ENCODE results near the gene BFSP2. TPM values are rescaled to one million over a fixed set of nuclear protein-coding genes. Genes with fewer than 3 reads are reported as not detected.
A peak's percentile ranks its signal among the peaks of the same experiment; 100 is the strongest.
"Not testable (repeated sequence)": the region's sequence is repeated elsewhere in the genome, so short reads cannot be mapped to it uniquely, and the experiment has no call there.

BFSP2 gene
- total and polyA plus RNA-seq, 2 of the 13 experiments (the other 11 are each of a cell fraction or from before 2014, with no cell fraction given) = not detected

DNA sequence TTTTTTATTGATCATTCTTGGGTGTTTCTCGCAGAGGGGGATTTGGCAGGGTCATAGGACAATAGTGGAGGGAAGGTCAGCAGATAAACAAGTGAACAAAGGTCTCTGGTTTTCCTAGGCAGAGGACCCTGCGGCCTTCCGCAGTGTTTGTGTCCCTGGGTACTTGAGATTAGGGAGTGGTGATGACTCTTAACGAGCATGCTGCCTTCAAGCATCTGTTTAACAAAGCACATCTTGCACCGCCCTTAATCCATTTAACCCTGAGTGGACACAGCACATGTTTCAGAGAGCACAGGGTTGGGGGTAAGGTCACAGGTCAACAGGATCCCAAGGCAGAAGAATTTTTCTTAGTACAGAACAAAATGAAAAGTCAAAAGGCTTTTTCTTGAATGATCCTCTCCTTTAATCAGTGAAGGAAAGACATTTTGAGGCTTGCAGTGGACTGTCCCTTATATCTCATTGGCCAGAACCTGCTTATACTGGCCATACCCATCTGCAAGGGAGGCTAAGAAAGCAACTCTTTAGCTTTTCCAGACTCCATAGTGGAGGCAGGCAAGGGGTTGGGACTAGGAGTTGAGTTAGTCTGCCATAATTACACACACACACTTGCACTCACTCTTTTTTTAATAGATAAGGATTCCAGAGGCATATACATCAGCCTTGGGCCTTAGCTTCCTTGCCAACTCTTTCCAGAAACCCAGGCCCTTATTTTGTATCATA lies 73.8 kb downstream of the BFSP2 start:
- H3K79me2 ChIP-seq (ENCODE audit: insufficient read depth, low read length); FAIRE-seq; POLR2A ChIA-PET; H3K9ac ChIP-seq (ENCODE audit: insufficient read depth, low read depth, low read length); ATAC-seq; BruUV-seq (replicated peaks); H3K36me3 ChIP-seq (replicated peaks in 1 of 2; ENCODE audit: control insufficient read depth in 1 of 2, insufficient read depth in 2 of 2, low read length in 2 of 2); intact Hi-C loops (cut with micrococcal nuclease; ENCODE audit: unreplicated experiment); H3K9me3 ChIP-seq (ENCODE audit: low read length); H3K4me2 ChIP-seq (ENCODE audit: low read depth, low read length); H2AFZ ChIP-seq (ENCODE audit: low read length); H4K20me1 ChIP-seq (ENCODE audit: insufficient read depth, low read length); H3K27ac ChIP-seq (ENCODE audit: extremely low read length, insufficient read depth, low read length); in situ Hi-C loops (cut with HindIII; ENCODE audit: extremely low pct_ligation_motif_present, low pct_unique_long_range_greater_than_20kb); H3K4me3 ChIP-seq (replicated peaks in 1 of 3; ENCODE audit: insufficient read depth in 1 of 3, low read depth in 2 of 3, low read length in 3 of 3); DNase-seq (ENCODE audit: low spot score); H3K27me3 ChIP-seq (ENCODE audit: control insufficient read depth in 1 of 2, insufficient read depth in 2 of 2, low read length in 2 of 2); CTCF ChIA-PET (ENCODE audit: low intra/inter-chr PET ratio, low total read pairs); TF ChIP-seq SOX6 (IDR thresholded peaks at IDR 0.05): not testable (repeated sequence)
- TF ChIP-seq SOX6 (CRISPR knock-in tag; IDR thresholded peaks at IDR 0.05) = peak; percentile 11; the same call in 1 of the 2 replicates
- H3K4me1 ChIP-seq (ENCODE audit: insufficient read depth, low read length) = peaks cover 33% of the 10 kb centered on the region
- WGBS (ENCODE audit: low lambda C conversion rate) = 0% methylated on average over 1 of the region's 5 CpGs

DNA sequence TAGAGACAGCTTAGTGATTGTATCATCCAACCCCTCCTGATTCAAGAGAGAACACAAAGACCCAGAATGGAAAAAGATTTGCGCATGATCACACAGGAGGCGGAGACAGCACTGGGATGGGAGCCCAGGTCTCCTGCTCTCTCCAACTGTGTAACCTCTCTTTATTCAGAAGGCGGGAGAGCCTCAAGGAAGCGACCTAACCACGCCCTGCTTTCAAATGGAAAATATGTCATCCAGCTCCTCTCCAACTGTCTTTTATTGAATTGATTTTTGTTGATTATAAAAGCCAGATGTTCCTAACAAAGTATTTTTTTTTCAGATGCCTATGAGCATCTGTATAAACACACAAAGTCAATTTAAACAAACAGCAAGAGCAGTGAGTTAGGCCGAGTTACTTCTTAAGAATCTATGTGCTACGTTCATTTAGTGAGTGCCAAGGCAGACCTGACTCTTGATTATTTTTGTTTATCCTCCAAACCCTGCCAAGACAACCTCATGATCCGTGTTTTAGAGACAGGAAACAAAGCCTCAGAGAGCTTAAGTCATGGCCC lies 74.5 kb downstream of the BFSP2 start:
- 66% methylated on average over 8 of the region's 8 CpGs for WGBS (ENCODE audit: low lambda C conversion rate)

More for the DNA sequence above, 74.5 kb downstream of the BFSP2 start:
- CTCF ChIA-PET (ENCODE audit: low intra/inter-chr PET ratio, low total read pairs) = no interaction called here
- Histone ChIP-seq H3K27ac (ENCODE audit: extremely low read length, insufficient read depth, low read length) (no peak overlapping the region), H3K9ac (ENCODE audit: insufficient read depth, low read depth, low read length) (no peak overlapping the region), H2AFZ (ENCODE audit: low read length) (no peak overlapping the region), H3K27me3 (ENCODE audit: control insufficient read depth in 1 of 2, insufficient read depth in 2 of 2, low read length in 2 of 2) (no peaks in the 10 kb centered on the region; a peak in 2 of 5 replicates), H3K9me3 (ENCODE audit: low read length) (no peaks in the 10 kb centered on the region), H3K4me2 (ENCODE audit: low read depth, low read length) (no peak overlapping the region), H3K36me3 (replicated peaks in 1 of 2; ENCODE audit: control insufficient read depth in 1 of 2, insufficient read depth in 2 of 2, low read length in 2 of 2) (no peaks in the 10 kb centered on the region), H3K4me1 (ENCODE audit: insufficient read depth, low read length) (peaks cover 26% of the 10 kb centered on the region), H3K79me2 (ENCODE audit: insufficient read depth, low read length) (no peaks in the 10 kb centered on the region), H4K20me1 (ENCODE audit: insufficient read depth, low read length) (no peaks in the 10 kb centered on the region), H3K4me3 (replicated peaks in 1 of 3; ENCODE audit: insufficient read depth in 1 of 3, low read depth in 2 of 3, low read length in 3 of 3) (no peak overlapping the region)
- FAIRE-seq = no peak
- intact Hi-C loops (cut with micrococcal nuclease; ENCODE audit: unreplicated experiment) (no loop called here), in situ Hi-C loops (cut with HindIII; ENCODE audit: extremely low pct_ligation_motif_present, low pct_unique_long_range_greater_than_20kb) (no loop called here)
- DNase-seq (ENCODE audit: low spot score) = no peak
- BruUV-seq (replicated peaks) = no TSS peak
- TF ChIP-seq, protein P1, sequence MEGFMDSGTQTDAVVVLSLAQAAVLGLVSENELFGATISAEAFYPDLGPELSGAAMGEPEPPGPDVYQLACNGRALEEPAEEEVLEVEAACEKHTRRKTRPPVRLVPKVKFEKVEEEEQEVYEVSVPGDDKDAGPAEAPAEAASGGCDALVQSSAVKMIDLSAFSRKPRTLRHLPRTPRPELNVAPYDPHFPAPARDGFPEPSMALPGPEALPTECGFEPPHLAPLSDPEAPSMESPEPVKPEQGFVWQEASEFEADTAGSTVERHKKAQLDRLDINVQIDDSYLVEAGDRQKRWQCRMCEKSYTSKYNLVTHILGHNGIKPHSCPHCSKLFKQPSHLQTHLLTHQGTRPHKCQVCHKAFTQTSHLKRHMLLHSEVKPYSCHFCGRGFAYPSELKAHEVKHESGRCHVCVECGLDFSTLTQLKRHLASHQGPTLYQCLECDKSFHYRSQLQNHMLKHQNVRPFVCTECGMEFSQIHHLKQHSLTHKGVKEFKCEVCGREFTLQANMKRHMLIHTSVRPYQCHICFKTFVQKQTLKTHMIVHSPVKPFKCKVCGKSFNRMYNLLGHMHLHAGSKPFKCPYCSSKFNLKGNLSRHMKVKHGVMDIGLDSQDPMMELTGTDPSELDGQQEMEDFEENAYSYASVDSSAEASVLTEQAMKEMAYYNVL (CRISPR knock-in tag; IDR thresholded peaks at IDR 0.05; ENCODE audit: borderline replicate concordance) = no peak
- no peak for TF ChIP-seq ZNF672 (CRISPR knock-in tag; IDR thresholded peaks at IDR 0.05)
- no peak for TF ChIP-seq ATF7-NPFF (CRISPR knock-in tag; IDR thresholded peaks at IDR 0.05; ENCODE audit: low read depth)
- no peak for TF ChIP-seq SAFB2 (CRISPR knock-in tag; IDR thresholded peaks at IDR 0.05; ENCODE audit: borderline replicate concordance, low read depth)
- no peak for TF ChIP-seq ZBTB8A (CRISPR knock-in tag; IDR thresholded peaks at IDR 0.05; ENCODE audit: borderline replicate concordance, low read depth)
- POLR2A ChIA-PET = no interaction called here
- ATAC-seq = no peak
